SK-N-SH (cell line): Measurements from ENCODE around the gene IL11RA. TPM values are rescaled to one million over a fixed set of nuclear protein-coding genes. Genes with fewer than 3 reads are reported as not detected.

ENCODE experiments used
- CTCF ChIA-PET: fragments of 300-600, 350-600 bp; formaldehyde crosslinking; extraction: SDS; loops from one replicate; lab custom pipeline; 2021; lab: Yijun Ruan, JAX
- POLR2A ChIA-PET: fragments of 350-600 bp; sonication (Branson Sonifier 250); formaldehyde crosslinking; extraction: SDS; loops from one replicate; lab custom pipeline; 2020; ENCODE audit warnings: antibody characterized with exemption, inconsistent platforms; lab: Yijun Ruan, JAX
- DNase-seq: peaks from one replicate; pipeline ENCODE4 v3.0.0; 2012
- H2AFZ ChIP-seq: fragments of 200-600 bp; sonication (generic); 2 replicates; pipeline ENCODE4 v1.8.1; 2016; ENCODE audit warnings: antibody characterized with exemption, mild to moderate bottlenecking, low read depth
- H3F3A ChIP-seq: fragments of 200-600 bp; sonication (generic); replicated peaks from 2 replicates; pipeline ENCODE3; 2016; ENCODE audit warnings: antibody characterized with exemption, mild to moderate bottlenecking; ENCODE audit not compliant: insufficient read depth
- H3K27ac ChIP-seq, 2 experiments: fragments of 200-500 bp in 1 of 2; fragments of 200-600 bp in 1 of 2; sonication (Bioruptor generic) in 1 of 2; sonication (generic), shearing (Covaris generic) in 1 of 2; 2 replicates each; pipeline versions ENCODE4 v1.5.1 to v1.6.1; 2014 to 2016; ENCODE audit warnings: low read depth in 2 of 2, inconsistent platforms in 1 of 2, low read length in 1 of 2, mild to moderate bottlenecking in 1 of 2, mixed read lengths in 1 of 2
- H3K27me3 ChIP-seq: fragments of 200-600 bp; sonication (generic), shearing (Covaris generic); 2 replicates; pipeline ENCODE4 v1.6.1; 2016; ENCODE audit warnings: mixed run types; ENCODE audit not compliant: insufficient read depth
- H3K36me3 ChIP-seq, 2 experiments: fragments of 200-500 bp in 1 of 2; fragments of 200-600 bp in 1 of 2; sonication (Bioruptor generic) in 1 of 2; sonication (generic) in 1 of 2; replicated peaks in 1 of 2; 2 replicates each; pipeline versions ENCODE3 to v1.5.1; 2014 to 2016; ENCODE audit warnings: low read length in 1 of 2, mild to moderate bottlenecking in 1 of 2; ENCODE audit not compliant: insufficient read depth in 2 of 2, control insufficient read depth in 1 of 2
- H3K4me1 ChIP-seq, 2 experiments: fragments of 200-500 bp in 1 of 2; fragments of 200-600 bp in 1 of 2; sonication (Bioruptor generic) in 1 of 2; sonication (generic), shearing (Covaris generic) in 1 of 2; 2 replicates each; pipeline versions ENCODE4 v1.5.1 to v1.6.1; 2014 to 2016; ENCODE audit warnings: low read depth in 1 of 2, low read length in 1 of 2, mixed run types in 1 of 2; ENCODE audit not compliant: insufficient read depth in 2 of 2, control insufficient read depth in 1 of 2
- H3K4me2 ChIP-seq: fragments of 200-600 bp; sonication (generic), shearing (Covaris generic); 2 replicates; pipeline ENCODE4 v1.6.1; 2017; ENCODE audit warnings: mixed run types
- H3K4me3 ChIP-seq, 2 experiments: fragments of 200-500 bp in 1 of 2; fragments of 200-600 bp in 1 of 2; sonication (Bioruptor generic) in 1 of 2; sonication (generic), shearing (Covaris generic) in 1 of 2; 2 replicates each; pipeline versions ENCODE4 v1.5.1 to v1.8.1; 2014 to 2016; ENCODE audit warnings: low read depth in 2 of 2, inconsistent platforms in 1 of 2, low read length in 1 of 2, mild to moderate bottlenecking in 1 of 2, mixed read lengths in 1 of 2, moderate library complexity in 1 of 2
- H3K79me2 ChIP-seq: fragments of 200-600 bp; sonication (generic); 2 replicates; pipeline ENCODE4 v1.8.1; 2017; ENCODE audit warnings: mild to moderate bottlenecking; ENCODE audit not compliant: insufficient read depth
- H3K9ac ChIP-seq: fragments of 200-600 bp; sonication (generic); 2 replicates; pipeline ENCODE4 v1.6.1; 2017; ENCODE audit warnings: mixed run types
- H3K9me2 ChIP-seq: fragments of 200-600 bp; sonication (generic); 2 replicates; pipeline ENCODE4 v1.6.1; 2017; ENCODE audit warnings: mixed run types
- H3K9me3 ChIP-seq: fragments of 200-600 bp; sonication (generic); 2 replicates; pipeline ENCODE4 v1.6.1; 2017; ENCODE audit warnings: mixed run types, mild to moderate bottlenecking, moderate library complexity
- H4K20me1 ChIP-seq: fragments of 200-600 bp; sonication (generic); 2 replicates; pipeline ENCODE4 v1.6.1; 2017; ENCODE audit warnings: mild to moderate bottlenecking, mixed run types; ENCODE audit not compliant: insufficient read depth
- CTCF ChIP-seq: fragments of 200-600 bp; sonication (generic); IDR thresholded peaks from 2 replicates; pipeline ENCODE4 v1.6.1; 2017; ENCODE audit warnings: antibody characterized with exemption, mild to moderate bottlenecking, moderate library complexity
- EP300 ChIP-seq, 2 experiments: IDR thresholded peaks; 2 replicates each; pipeline versions ENCODE4 v1.4.0 to v1.6.1; 2012; ENCODE audit warnings: borderline replicate concordance in 1 of 2, low read depth in 1 of 2, low read length in 1 of 2
- EZH2phosphoT487 ChIP-seq: fragments of 200-600 bp; sonication (generic); IDR thresholded peaks from 2 replicates; pipeline ENCODE4 v1.6.1; 2017; ENCODE audit warnings: low read depth, mixed run types, mild to moderate bottlenecking, antibody characterized with exemption, moderate library complexity, borderline replicate concordance
- FOSL2 ChIP-seq: IDR thresholded peaks from 2 replicates; pipeline ENCODE4 v1.4.0; 2012; ENCODE audit warnings: low read depth, mild to moderate bottlenecking, moderate library complexity, borderline replicate concordance
- FOXJ3 ChIP-seq: sonication (generic); formaldehyde crosslinking; IDR thresholded peaks from 2 replicates; pipeline ENCODE4 v1.5.1; 2020; ENCODE audit warnings: mild to moderate bottlenecking, missing genetic modification reagents
- FOXM1 ChIP-seq: IDR thresholded peaks from 2 replicates; pipeline ENCODE4 v1.4.0; 2012; ENCODE audit warnings: low read depth, mild to moderate bottlenecking
- GATA2 ChIP-seq: sonication (generic); formaldehyde crosslinking; IDR thresholded peaks from 2 replicates; pipeline ENCODE4 v1.5.0; 2020; ENCODE audit warnings: mild to moderate bottlenecking, missing genetic modification reagents
- JUND ChIP-seq: IDR thresholded peaks from 2 replicates; pipeline ENCODE4 v1.4.0; 2012
- MAX ChIP-seq: IDR thresholded peaks from 2 replicates; pipeline ENCODE4 v1.4.0; 2012; ENCODE audit warnings: low read depth
- MEF2A ChIP-seq: IDR thresholded peaks from 2 replicates; pipeline ENCODE4 v1.4.0; 2012; ENCODE audit warnings: low read depth, borderline replicate concordance
- MXI1 ChIP-seq: IDR thresholded peaks from 2 replicates; pipeline ENCODE4 v1.6.1; 2012; ENCODE audit warnings: mild to moderate bottlenecking, low read depth, low read length, improper control_type of control experiment
- NFIC ChIP-seq: IDR thresholded peaks from 2 replicates; pipeline ENCODE4 v1.4.0; 2012; ENCODE audit warnings: borderline replicate concordance
- NRF1 ChIP-seq: IDR thresholded peaks from 2 replicates; pipeline ENCODE4 v1.6.1; 2012; ENCODE audit warnings: low read depth, mild to moderate bottlenecking, low read length
- RCOR1 ChIP-seq: fragments of 150-350 bp; IDR thresholded peaks from 2 replicates; pipeline ENCODE4 v1.6.1; 2017; ENCODE audit warnings: antibody characterized with exemption, low read length
- SIN3A ChIP-seq: IDR thresholded peaks from 2 replicates; pipeline ENCODE4 v1.6.1; 2012; ENCODE audit warnings: low read depth, mild to moderate bottlenecking, low read length, moderate library complexity, borderline replicate concordance
- SMC3 ChIP-seq: IDR thresholded peaks from 2 replicates; pipeline ENCODE4 v1.6.1; 2012; ENCODE audit warnings: low read depth, low read length, improper control_type of control experiment
- TAF1 ChIP-seq: IDR thresholded peaks from 2 replicates; pipeline ENCODE4 v1.6.1; 2012; ENCODE audit warnings: low read depth, mild to moderate bottlenecking, low read length, moderate library complexity, borderline replicate concordance
- TEAD4 ChIP-seq: IDR thresholded peaks from 2 replicates; pipeline ENCODE4 v1.4.0; 2012; ENCODE audit warnings: mild to moderate bottlenecking, borderline replicate concordance; ENCODE audit not compliant: insufficient read depth
- YY1 ChIP-seq: IDR thresholded peaks from 2 replicates; pipeline ENCODE4 v1.4.0; 2012; ENCODE audit warnings: low read depth, mild to moderate bottlenecking
- ZBTB33 ChIP-seq: IDR thresholded peaks from 2 replicates; pipeline ENCODE4 v1.4.0; 2012; ENCODE audit warnings: low read depth, borderline replicate concordance
- WGBS: methylation state at CpG from one replicate; pipeline ENCODE4 v1.1.6; 2017; ENCODE audit warnings: low lambda C conversion rate; 5-methylcytosine and 5-hydroxymethylcytosine counted together
- polyA plus RNA-seq, 3 experiments: library from polyadenylated mRNA; depleted of rRNA; stranded (reverse); fragments of >200 nt; gene quantifications; 2 replicates each; pipeline ENCODE4 v1.2.3, GENCODE V29; 2012

Gene IL11RA
- polyA plus RNA-seq, 1 of the 3 experiments (the other 2 are of a cell fraction): 16.5 TPM

- TF ChIP-seq GATA2: no peak
- no peak for TF ChIP-seq ZBTB33
- TF ChIP-seq FOXM1: no peak
- no peak for TF ChIP-seq SMC3
- no peak for TF ChIP-seq TAF1
- no peak for TF ChIP-seq EZH2phosphoT487
- TF ChIP-seq YY1: no peak
- TF ChIP-seq EP300 (IDR thresholded peaks at IDR 0.05; ENCODE audit: borderline replicate concordance in 1 of 2, low read depth in 1 of 2, low read length in 1 of 2): no peak
- no peak for TF ChIP-seq NRF1
- no peak for TF ChIP-seq MXI1
- no peak for TF ChIP-seq MEF2A
- TF ChIP-seq NFIC: no peak
- no peak for TF ChIP-seq MAX
- TF ChIP-seq FOSL2: no peak
- TF ChIP-seq TEAD4: no peak
- TF ChIP-seq FOXJ3 (CRISPR knock-in tag): no peak
- TF ChIP-seq CTCF: no peak
- TF ChIP-seq SIN3A: no peak
- TF ChIP-seq JUND: no peak
- no peak for TF ChIP-seq RCOR1
- ChIA-PET POLR2A (no interaction called here), CTCF (interaction anchor here (1.2 to 5.1 kb wide), 3 partner anchors 9 to 13 kb away, joined by 4 to 43 read pairs (median 6); no protein-coding TSS in a partner anchor)
- no peaks in the 10 kb centered on the region for H3F3A ChIP-seq
- H3K4me2 ChIP-seq: no peak overlapping the region
- H3K4me1 ChIP-seq: no peaks in the 10 kb centered on the region; a peak in 1 of 4 replicates
- no peaks in the 10 kb centered on the region for H3K79me2 ChIP-seq
- no peaks in the 10 kb centered on the region for H3K36me3 ChIP-seq
- 78% methylated on average over 8 of the region's 8 CpGs for WGBS
- H2AFZ ChIP-seq: no peak overlapping the region
- no peak for DNase-seq
- no peak overlapping the region for H3K4me3 ChIP-seq
- no peaks in the 10 kb centered on the region for H3K27me3 ChIP-seq
- no peaks in the 10 kb centered on the region for H4K20me1 ChIP-seq
- no peaks in the 10 kb centered on the region for H3K9me2 ChIP-seq
- H3K9ac ChIP-seq: no peak overlapping the region
- no peaks in the 10 kb centered on the region for H3K9me3 ChIP-seq
- H3K27ac ChIP-seq: no peak overlapping the region
These were observed 37.5 kb downstream of the IL11RA start for GRCh38 chr9:34689512-34689911.
